H1 (cell line): ENCODE measurements around the gene SLC19A1. TPM values are rescaled to one million over a fixed set of nuclear protein-coding genes. Genes with fewer than 3 reads are reported as not detected.

ENCODE experiments used
- CTCF ChIA-PET: fragments of 300-600 bp; sonication (Branson Sonifier 250); formaldehyde crosslinking; loops from one replicate; lab custom pipeline; 2021; ENCODE audit not compliant: partially characterized antibody; lab: Charles Lee
- POLR2A ChIA-PET: fragments of 300-600 bp; sonication (Branson Sonifier 250); formaldehyde crosslinking; loops from one replicate; lab custom pipeline; 2021; ENCODE audit warnings: inconsistent platforms; ENCODE audit not compliant: partially characterized antibody; lab: Charles Lee
- DNase-seq, 2 experiments: peaks; one replicate each; pipeline versions ENCODE4 v3.0.0 to v3.0.0-alpha.2; 2010 to 2022; ENCODE audit warnings: low spot score in 2 of 2, low read depth in 1 of 2, mixed read lengths in 1 of 2
- FAIRE-seq: peaks from 2 replicates; lab custom pipeline; 2011; peaks lifted over from hg19 to GRCh38; lab: Jason Lieb, UNC
- H2AFZ ChIP-seq: 2 replicates; pipeline ENCODE4 v1.8.1; 2012; ENCODE audit warnings: low read length, inconsistent platforms
- H2AK5ac ChIP-seq: 2 replicates; pipeline ENCODE4 v1.6.1; 2013; ENCODE audit warnings: low read depth, low read length
- H2BK120ac ChIP-seq: replicated peaks from 2 replicates; pipeline ENCODE3; 2013; ENCODE audit warnings: low read depth, low read length, inconsistent platforms
- H2BK12ac ChIP-seq: 2 replicates; pipeline ENCODE4 v1.6.1; 2013; ENCODE audit warnings: low read depth, low read length
- H2BK15ac ChIP-seq: 2 replicates; pipeline ENCODE4 v1.6.1; 2013; ENCODE audit warnings: low read length
- H2BK20ac ChIP-seq: 2 replicates; pipeline ENCODE4 v1.6.1; 2013; ENCODE audit warnings: low read length
- H2BK5ac ChIP-seq: 2 replicates; pipeline ENCODE4 v1.6.1; 2013; ENCODE audit warnings: low read depth, low read length
- H3K14ac ChIP-seq: 2 replicates; pipeline ENCODE4 v1.6.1; 2013; ENCODE audit warnings: inconsistent platforms; ENCODE audit not compliant: insufficient read length
- H3K18ac ChIP-seq: 2 replicates; pipeline ENCODE4 v1.6.1; 2013; ENCODE audit warnings: low read length; ENCODE audit errors: extremely low read depth
- H3K23ac ChIP-seq: 2 replicates; pipeline ENCODE4 v1.6.1; 2013; ENCODE audit warnings: inconsistent platforms; ENCODE audit not compliant: insufficient read length
- H3K23me2 ChIP-seq: 2 replicates; pipeline ENCODE4 v1.6.1; 2013; ENCODE audit warnings: low read depth, low read length
- H3K27ac ChIP-seq: 2 replicates; pipeline ENCODE4 v1.6.1; 2011; ENCODE audit warnings: low read depth, low read length, inconsistent platforms
- H3K27me3 ChIP-seq, 4 experiments: replicated peaks in 1 of 4; 1 replicate in 1 of 4; 2 replicates in 3 of 4; pipeline versions ENCODE4 v1.6.1 to v1.8.1; 2011 to 2013; ENCODE audit warnings: low read length in 3 of 4, mild to moderate bottlenecking in 3 of 4, inconsistent platforms in 2 of 4, mixed read lengths in 2 of 4, moderate library complexity in 1 of 4; ENCODE audit not compliant: control insufficient read depth in 3 of 4, insufficient read depth in 3 of 4; ENCODE audit errors: extremely low read depth in 1 of 4
- H3K36me3 ChIP-seq, 4 experiments: 2 replicates each; pipeline versions ENCODE4 v1.6.1 to v1.8.1; 2011 to 2013; ENCODE audit warnings: mild to moderate bottlenecking in 4 of 4, low read length in 3 of 4, moderate library complexity in 2 of 4, control low read depth in 1 of 4, inconsistent platforms in 1 of 4; ENCODE audit not compliant: insufficient read depth in 4 of 4, control insufficient read depth in 2 of 4
- H3K4ac ChIP-seq: replicated peaks from 2 replicates; pipeline ENCODE3; 2013; ENCODE audit warnings: low read length, low read depth, mixed read lengths, inconsistent platforms; ENCODE audit not compliant: insufficient read length
- H3K4me1 ChIP-seq, 4 experiments: replicated peaks in 1 of 4; 1 replicate in 1 of 4; 2 replicates in 3 of 4; pipeline versions ENCODE4 v1.6.1 to v1.8.1; 2011 to 2013; ENCODE audit warnings: low read length in 3 of 4, inconsistent platforms in 2 of 4, mixed read lengths in 1 of 4; ENCODE audit not compliant: insufficient read depth in 4 of 4, control insufficient read depth in 3 of 4
- H3K4me2 ChIP-seq, 2 experiments: 2 replicates each; pipeline versions ENCODE4 v1.6.1 to v1.8.1; 2011 to 2013; ENCODE audit warnings: low read depth in 2 of 2, low read length in 2 of 2, control low read depth in 1 of 2, inconsistent platforms in 1 of 2, mild to moderate bottlenecking in 1 of 2; ENCODE audit not compliant: insufficient read depth in 1 of 2
- H3K4me3 ChIP-seq, 4 experiments: fragments of 200-600, 300-600 bp in 1 of 4; sonication (generic), shearing (Covaris generic), sonication (Bioruptor Twin) in 1 of 4; 2 replicates each; pipeline versions ENCODE4 v1.5.1 to v1.8.1; 2011 to 2016; ENCODE audit warnings: low read length in 4 of 4, low read depth in 3 of 4, control low read depth in 2 of 4, inconsistent platforms in 2 of 4, mild to moderate bottlenecking in 2 of 4, mixed read lengths in 1 of 4, moderate library complexity in 1 of 4; ENCODE audit not compliant: insufficient read depth in 2 of 4; ENCODE audit errors: extremely low read depth in 1 of 4
- H3K56ac ChIP-seq: replicated peaks from 2 replicates; pipeline ENCODE3; 2013; ENCODE audit warnings: low read depth, mild to moderate bottlenecking, mixed read lengths, low read length, inconsistent platforms; ENCODE audit not compliant: insufficient read length
- H3K79me1 ChIP-seq: 2 replicates; pipeline ENCODE4 v1.6.1; 2013; ENCODE audit warnings: low read depth, low read length, control low read depth
- H3K79me2 ChIP-seq, 2 experiments: 2 replicates each; pipeline versions ENCODE4 v1.6.1 to v1.8.1; 2012 to 2013; ENCODE audit warnings: low read length in 2 of 2, mild to moderate bottlenecking in 2 of 2, inconsistent platforms in 1 of 2; ENCODE audit not compliant: insufficient read depth in 2 of 2, control insufficient read depth in 1 of 2
- H3K9ac ChIP-seq, 4 experiments: replicated peaks in 1 of 4; 1 replicate in 1 of 4; 2 replicates in 3 of 4; pipeline versions ENCODE4 v1.6.1 to v1.8.1; 2011 to 2013; ENCODE audit warnings: low read depth in 3 of 4, low read length in 3 of 4, control low read depth in 2 of 4, mild to moderate bottlenecking in 2 of 4, moderate library complexity in 2 of 4, inconsistent platforms in 1 of 4; ENCODE audit errors: extremely low read depth in 1 of 4
- H3K9me3 ChIP-seq, 2 experiments: 2 replicates each; pipeline versions ENCODE4 v1.6.1 to v1.8.1; 2012 to 2013; ENCODE audit warnings: mild to moderate bottlenecking in 2 of 2, moderate library complexity in 2 of 2, control low read depth in 1 of 2, inconsistent platforms in 1 of 2, low read depth in 1 of 2, low read length in 1 of 2, mixed read lengths in 1 of 2; ENCODE audit not compliant: insufficient read depth in 2 of 2
- H4K20me1 ChIP-seq, 2 experiments: replicated peaks in 1 of 2; 2 replicates each; pipeline versions ENCODE3 to v1.8.1; 2011 to 2013; ENCODE audit warnings: inconsistent platforms in 2 of 2, low read length in 2 of 2, mild to moderate bottlenecking in 1 of 2; ENCODE audit not compliant: insufficient read depth in 2 of 2, control insufficient read depth in 1 of 2
- H4K5ac ChIP-seq: 2 replicates; pipeline ENCODE4 v1.6.1; 2013; ENCODE audit warnings: low read length, low read depth, mixed read lengths, inconsistent platforms; ENCODE audit not compliant: insufficient read length
- H4K8ac ChIP-seq: 2 replicates; pipeline ENCODE4 v1.8.0; 2013; ENCODE audit warnings: mild to moderate bottlenecking, moderate library complexity, low read length, inconsistent platforms; ENCODE audit not compliant: insufficient read depth; ENCODE audit errors: extremely low read depth
- H4K91ac ChIP-seq: replicated peaks from 2 replicates; pipeline ENCODE3; 2013; ENCODE audit warnings: low read length, mixed read lengths, inconsistent platforms; ENCODE audit not compliant: insufficient read length
- EGR1 ChIP-seq: IDR thresholded peaks from 2 replicates; pipeline ENCODE4 v1.6.1; 2011; ENCODE audit warnings: low read depth, low read length, borderline replicate concordance
- WGBS, 2 experiments: shearing (Covaris generic) in 1 of 2; methylation state at CpG; one replicate each; pipeline versions ENCODE4 v1.1.6 to v1.1.7; 2013 to 2015; ENCODE audit warnings: low lambda C conversion rate in 2 of 2, mixed read lengths in 2 of 2, inconsistent platforms in 1 of 2, low coverage in 1 of 2, missing lambda C conversion rate in 1 of 2; ENCODE audit not compliant: insufficient replicate concordance in 2 of 2, insufficient coverage in 1 of 2, insufficient read length in 1 of 2; ENCODE audit errors: extremely low coverage in 1 of 2, missing lambda C conversion rate in 1 of 2; 5-methylcytosine and 5-hydroxymethylcytosine counted together
- polyA plus RNA-seq, 7 experiments: library from polyadenylated mRNA; depleted of rRNA in 3 of 7; stranded (reverse) in 5 of 7; unstranded in 2 of 7; fragments of >200 nt in 5 of 7; fragments of 200-250 nt in 2 of 7; gene quantifications; 1 replicate in 5 of 7; 2 replicates in 1 of 7; 4 replicates in 1 of 7; pipeline versions ENCODE4 v1.2.1 to v1.2.3, GENCODE V29; 2011 to 2013; ENCODE audit warnings: missing spikeins in 2 of 7, mixed read lengths in 2 of 7
- total RNA-seq: library from RNA; stranded (reverse); fragmentation: NEBNext Ultra II Directional; extraction: Animal tissue kit (Norgen Biotek cat#: 25700); gene quantifications from 2 replicates; pipeline ENCODE4 v1.2.1, GENCODE V29; 2021
- TF ChIP-seq, protein P1 (sequence below), 3 experiments: IDR thresholded peaks; 1 replicate in 2 of 3; 2 replicates in 1 of 3; pipeline versions ENCODE4 v1.5.1 to v1.6.1; 2011; ENCODE audit warnings: low read length in 3 of 3, mild to moderate bottlenecking in 3 of 3, inconsistent platforms in 2 of 3, low read depth in 1 of 3, moderate library complexity in 1 of 3; ENCODE audit not compliant: insufficient read depth in 1 of 3; ENCODE audit errors: control extremely low read depth in 1 of 3

The SLC19A1 gene
- total and polyA plus RNA-seq, 2 of the 8 experiments (the other 6 are each of a cell fraction or from before 2014, with no cell fraction given) = 31.6 to 43.8 TPM

- Histone ChIP-seq H4K8ac (0 out of 2 replicates have a peak overlapping the region, but pooled peaks have one; percentile 68), H4K91ac (no peak overlapping the region), H2BK20ac (no peak overlapping the region), H4K20me1 (peaks cover 9 to 27% of the 10 kb centered on the region in 2 experiments), H2AFZ (no peak overlapping the region), H3K4ac (no peak overlapping the region), H3K9me3 (no peaks in the 10 kb centered on the region; a peak in 1 of 4 replicates), H2BK15ac (no peak overlapping the region), H3K27me3 (no peaks in the 10 kb centered on the region; a peak in 1 of 7 replicates), H3K23ac (no peak overlapping the region), H3K36me3 (peaks cover 7 to 28% (median 13%) of the 10 kb centered on the region in 4 experiments; a peak in 6 of 8 replicates), H3K4me1 (peaks cover 0 to 2% (median 0%) of the 10 kb centered on the region in 4 experiments; a peak in 3 of 7 replicates), H2BK120ac (no peak overlapping the region), H2BK5ac (no peak overlapping the region), H3K9ac (no peak overlapping the region), H3K27ac (no peak overlapping the region), H3K4me2 (no peak overlapping the region), H4K5ac (no peak overlapping the region), H3K18ac (no peak overlapping the region), H2BK12ac (no peak overlapping the region), H3K4me3 (no peak overlapping the region), H2AK5ac (no peak overlapping the region), H3K79me1 (peaks cover 3% of the 10 kb centered on the region), H3K14ac (no peak overlapping the region), H3K56ac (no peak overlapping the region), H3K23me2 (peaks cover 10% of the 10 kb centered on the region), H3K79me2 (0 out of 4 replicates have a peak, but pooled peaks cover 0 to 2% of the 10 kb centered on the region in 2 experiments)
- peak in 1 of 2 experiments; percentile 45 for DNase-seq
- WGBS, 2 experiments = 92% methylated on average over 57 of the region's 76 CpGs; no CpG with 5 or more reads in 1 of the 2 experiments
- TF ChIP-seq, protein P1, sequence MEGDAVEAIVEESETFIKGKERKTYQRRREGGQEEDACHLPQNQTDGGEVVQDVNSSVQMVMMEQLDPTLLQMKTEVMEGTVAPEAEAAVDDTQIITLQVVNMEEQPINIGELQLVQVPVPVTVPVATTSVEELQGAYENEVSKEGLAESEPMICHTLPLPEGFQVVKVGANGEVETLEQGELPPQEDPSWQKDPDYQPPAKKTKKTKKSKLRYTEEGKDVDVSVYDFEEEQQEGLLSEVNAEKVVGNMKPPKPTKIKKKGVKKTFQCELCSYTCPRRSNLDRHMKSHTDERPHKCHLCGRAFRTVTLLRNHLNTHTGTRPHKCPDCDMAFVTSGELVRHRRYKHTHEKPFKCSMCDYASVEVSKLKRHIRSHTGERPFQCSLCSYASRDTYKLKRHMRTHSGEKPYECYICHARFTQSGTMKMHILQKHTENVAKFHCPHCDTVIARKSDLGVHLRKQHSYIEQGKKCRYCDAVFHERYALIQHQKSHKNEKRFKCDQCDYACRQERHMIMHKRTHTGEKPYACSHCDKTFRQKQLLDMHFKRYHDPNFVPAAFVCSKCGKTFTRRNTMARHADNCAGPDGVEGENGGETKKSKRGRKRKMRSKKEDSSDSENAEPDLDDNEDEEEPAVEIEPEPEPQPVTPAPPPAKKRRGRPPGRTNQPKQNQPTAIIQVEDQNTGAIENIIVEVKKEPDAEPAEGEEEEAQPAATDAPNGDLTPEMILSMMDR (IDR thresholded peaks at IDR 0.05; ENCODE audit: control extremely low read depth in 1 of 3, insufficient read depth in 1 of 3, low read depth in 1 of 3, low read length in 3 of 3) = peak in 1 of 3 experiments; percentile 12; a peak in 2 of 4 replicates
- no peak for TF ChIP-seq EGR1
- FAIRE-seq = no peak
- ChIA-PET POLR2A (interaction anchor here (0.8 to 1.7 kb wide), 5 partner anchors 8 to 28 kb away, joined by 3 to 4 read pairs (median 4); no protein-coding TSS in a partner anchor), CTCF (interaction anchor here (1.0 to 2.1 kb wide), 7 partner anchors 16 to 433 kb away, joined by 3 to 6 read pairs (median 5); no protein-coding TSS in a partner anchor)
These were observed 10.6 kb downstream of the SLC19A1 start for GRCh38 chr21:45531393-45532215.
